HG03442 (cell line): Measurements from ENCODE around the gene LEKR1.

Experiments used
- ATAC-seq: cut with Tn5 transposase; IDR thresholded peaks from one replicate; pipeline ENCODE4 v1.9.1; 2021; ENCODE audit warnings: mild to moderate bottlenecking, moderate library complexity; ENCODE audit not compliant: unreplicated experiment

LEKR1 gene

DNA sequence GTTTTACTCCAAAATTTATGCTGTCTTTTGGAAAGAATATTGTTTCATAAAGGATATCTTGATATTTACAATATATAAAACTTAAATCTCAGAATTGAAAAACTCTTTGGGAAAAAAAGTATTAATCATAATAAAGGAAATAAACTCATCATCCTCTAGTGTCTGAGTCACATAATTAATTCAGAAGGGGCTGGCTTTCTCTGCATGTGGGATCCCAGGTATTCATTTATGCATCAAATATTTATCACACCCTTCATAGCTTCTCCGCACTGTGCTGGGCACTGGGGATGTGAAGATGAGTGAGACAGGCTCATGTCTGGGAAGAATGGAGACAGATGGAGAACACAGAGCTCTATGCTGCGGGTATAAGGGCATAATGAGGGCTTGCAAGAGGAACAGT lies 268.1 kb downstream of the LEKR1 start:
- no peak for ATAC-seq

DNA sequence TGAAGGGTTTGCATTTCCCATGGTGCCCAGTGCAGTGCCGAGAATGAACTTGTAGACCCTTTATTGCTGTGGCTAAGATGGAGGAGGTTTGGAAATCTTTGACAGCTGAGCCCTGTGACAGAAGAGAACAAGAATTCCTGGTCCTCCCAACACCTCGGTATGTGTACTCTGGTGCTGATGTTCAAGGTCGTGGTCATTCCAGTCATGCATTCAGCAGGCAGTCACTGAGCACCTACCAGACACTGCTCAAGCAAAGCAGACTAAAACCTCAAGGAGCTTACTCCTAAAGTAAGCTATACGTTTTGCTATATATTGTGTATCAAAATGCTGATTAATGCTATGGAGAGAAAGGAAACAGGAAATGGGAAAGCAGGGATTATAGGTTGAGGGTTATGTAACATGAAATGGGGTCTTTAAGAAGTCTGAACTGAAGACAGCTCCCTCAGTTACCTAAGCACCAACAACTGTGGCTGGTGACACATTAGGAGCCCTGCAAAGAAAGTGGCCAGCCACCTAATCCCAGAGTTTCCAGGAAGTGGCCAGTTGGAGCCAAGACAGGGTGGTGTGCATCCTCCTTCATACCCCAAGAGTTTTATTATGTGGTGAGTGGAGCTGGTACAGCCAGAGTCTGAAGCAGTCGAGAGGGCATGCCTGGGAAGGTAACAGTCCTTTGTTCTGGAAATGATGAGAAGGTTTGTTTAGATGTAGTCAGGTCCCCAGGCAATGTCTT lies 268.8 kb downstream of the LEKR1 start:
- ATAC-seq, result no peak
